GM23248 (cell line): Measurements from ENCODE around the gene CYP4A22.
"Not testable (repeated sequence)": the region's sequence is repeated elsewhere in the genome, so short reads cannot be mapped to it uniquely, and the experiment has no call there.

Source experiments
- EZH2 ChIP-seq: fragments of 200-600 bp; sonication (generic); IDR thresholded peaks from 2 replicates; pipeline ENCODE4 v1.6.1; 2018; ENCODE audit warnings: antibody characterized with exemption, mild to moderate bottlenecking; ENCODE audit not compliant: insufficient read depth, poor library complexity, severe bottlenecking
- EZH2phosphoT487 ChIP-seq: fragments of 200-600 bp; sonication (generic); IDR thresholded peaks from 2 replicates; pipeline ENCODE4 v1.6.1; 2018; ENCODE audit warnings: antibody characterized with exemption, moderate library complexity, mild to moderate bottlenecking, low read depth; ENCODE audit not compliant: insufficient read depth

GRCh38 chr1:47107851-47108574 is 29.2 kb upstream of the CYP4A22 start:
- not testable (repeated sequence) for TF ChIP-seq EZH2phosphoT487, EZH2
